GM18498 (cell line): ENCODE results near the gene FCHO1.

ENCODE experiments used
- ATAC-seq: cut with Tn5 transposase; IDR thresholded peaks from one replicate; pipeline ENCODE4 v1.9.1; 2021; ENCODE audit warnings: mild to moderate bottlenecking, moderate library complexity; ENCODE audit not compliant: unreplicated experiment

The FCHO1 gene

GRCh38 chr19:17824339-17824738 lies 73.1 kb downstream of the FCHO1 start:
- no peak for ATAC-seq

- ATAC-seq, result no peak
Observed at GRCh38 chr19:17826508-17827056, 75.3 kb downstream of the FCHO1 start.

GRCh38 chr19:17829855-17830566 lies 78.7 kb downstream of the FCHO1 start:
- ATAC-seq, result no peak

GRCh38 chr19:17830567-17831418 lies 79.5 kb downstream of the FCHO1 start:
- ATAC-seq, result no peak

- no peak for ATAC-seq
Observed at GRCh38 chr19:17831419-17831888, 80.2 kb downstream of the FCHO1 start.

- ATAC-seq, result no peak
Observed at GRCh38 chr19:17832443-17833208, 81.3 kb downstream of the FCHO1 start.

- ATAC-seq, result no peak
Observed at GRCh38 chr19:17834350-17835181, 83.3 kb downstream of the FCHO1 start.

- ATAC-seq, result no peak
Observed at GRCh38 chr19:17835182-17836006, 84.1 kb downstream of the FCHO1 start.

GRCh38 chr19:17836530-17836929 lies 85.3 kb downstream of the FCHO1 start:
- ATAC-seq, result no peak

GRCh38 chr19:17837972-17838371 lies 86.7 kb downstream of the FCHO1 start:
- ATAC-seq, result no peak
